ENCODE data around the gene C10orf67.

GRCh38 chr10:23373156-23373555, 28.6 kb upstream of the C10orf67 start:
- TF ChIP-seq CTCF (IDR thresholded peaks at IDR 0.05) (no peak), EP300 (IDR thresholded peaks at IDR 0.05) (no peak), POLR2A (IDR thresholded peaks at IDR 0.05; ENCODE audit: low read depth) (no peak)
